Thoracic aorta (tissue), 2 donors: ENCODE results near the gene TPD52L1. TPM values are rescaled to one million over a fixed set of nuclear protein-coding genes. Genes with fewer than 3 reads are reported as not detected.

Experiments
- ATAC-seq: fragments of 150-250 bp; one replicate; pipeline ENCODE4 v1.8.0; 2017; ENCODE audit warnings: low read depth; ENCODE audit not compliant: insufficient number of reproducible peaks, low FRiP score
- DNase-seq: peaks from one replicate; pipeline ENCODE4 v3.0.0-alpha.2; 2020; ENCODE audit warnings: low spot score
- H3K27ac ChIP-seq, 2 donors: fragments of 200-600 bp; sonication (generic); 1 replicate in 1 of 2; 2 replicates in 1 of 2; pipeline ENCODE4 v1.5.1; 2016; ENCODE audit warnings: mild to moderate bottlenecking in 2 of 2, moderate library complexity in 2 of 2
- H3K27me3 ChIP-seq: fragments of 200-600 bp; sonication (generic); replicated peaks from 2 replicates; pipeline ENCODE4 v1.6.0; 2016; ENCODE audit warnings: mild to moderate bottlenecking; ENCODE audit not compliant: insufficient read depth
- H3K36me3 ChIP-seq: fragments of 200-600 bp; sonication (generic); one replicate; pipeline ENCODE4 v1.5.1; 2016
- H3K4me1 ChIP-seq, 2 donors: fragments of 200-600 bp; sonication (generic); 1 replicate in 1 of 2; 2 replicates in 1 of 2; pipeline versions ENCODE4 v1.5.1 to v1.6.0; 2016; ENCODE audit warnings: low read depth in 2 of 2, mild to moderate bottlenecking in 1 of 2; ENCODE audit not compliant: control insufficient read depth in 1 of 2
- H3K4me3 ChIP-seq: fragments of 200-600 bp; sonication (generic); 2 replicates; pipeline ENCODE4 v1.5.1; 2016; ENCODE audit warnings: mild to moderate bottlenecking
- H3K9me3 ChIP-seq: fragments of 200-600 bp; sonication (generic); 2 replicates; pipeline ENCODE4 v1.5.1; 2016
- total RNA-seq, 2 donors: library from RNA; depleted of rRNA; stranded (reverse); fragments of >200 nt; gene quantifications; one replicate each; pipeline versions ENCODE4 v1.1.0 to v1.2.3, GENCODE V29; 2016
- TF ChIP-seq, protein P1 (sequence below): fragments of 200-600 bp; sonication (generic); IDR thresholded peaks from one replicate; pipeline ENCODE4 v1.5.1; 2019; ENCODE audit warnings: antibody characterized with exemption

TPD52L1 gene
- total RNA-seq, 2 donors from 2014 or later, result 37.1 to 73.5 TPM

DNA sequence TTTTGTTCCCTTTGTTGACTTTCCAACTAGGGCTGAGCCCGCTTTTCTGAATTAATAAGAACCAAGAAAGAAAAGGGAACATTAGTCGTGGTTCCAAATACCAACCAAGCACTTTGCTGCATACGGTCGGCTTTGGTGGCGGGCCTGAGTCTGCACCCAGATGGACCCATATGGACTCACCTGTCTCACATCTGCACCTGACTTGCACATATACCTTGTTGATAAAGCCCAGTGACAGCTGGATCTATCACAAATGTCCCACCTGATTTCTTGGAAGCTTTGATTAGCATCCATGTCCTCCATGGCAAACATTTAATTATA is 39.0 kb downstream of the TPD52L1 start:
- H3K27me3 ChIP-seq, result no peaks in the 10 kb centered on the region
- H3K27ac ChIP-seq, result no peak overlapping the region
- ATAC-seq (no peak), DNase-seq (no peak)
- TF ChIP-seq, protein P1, sequence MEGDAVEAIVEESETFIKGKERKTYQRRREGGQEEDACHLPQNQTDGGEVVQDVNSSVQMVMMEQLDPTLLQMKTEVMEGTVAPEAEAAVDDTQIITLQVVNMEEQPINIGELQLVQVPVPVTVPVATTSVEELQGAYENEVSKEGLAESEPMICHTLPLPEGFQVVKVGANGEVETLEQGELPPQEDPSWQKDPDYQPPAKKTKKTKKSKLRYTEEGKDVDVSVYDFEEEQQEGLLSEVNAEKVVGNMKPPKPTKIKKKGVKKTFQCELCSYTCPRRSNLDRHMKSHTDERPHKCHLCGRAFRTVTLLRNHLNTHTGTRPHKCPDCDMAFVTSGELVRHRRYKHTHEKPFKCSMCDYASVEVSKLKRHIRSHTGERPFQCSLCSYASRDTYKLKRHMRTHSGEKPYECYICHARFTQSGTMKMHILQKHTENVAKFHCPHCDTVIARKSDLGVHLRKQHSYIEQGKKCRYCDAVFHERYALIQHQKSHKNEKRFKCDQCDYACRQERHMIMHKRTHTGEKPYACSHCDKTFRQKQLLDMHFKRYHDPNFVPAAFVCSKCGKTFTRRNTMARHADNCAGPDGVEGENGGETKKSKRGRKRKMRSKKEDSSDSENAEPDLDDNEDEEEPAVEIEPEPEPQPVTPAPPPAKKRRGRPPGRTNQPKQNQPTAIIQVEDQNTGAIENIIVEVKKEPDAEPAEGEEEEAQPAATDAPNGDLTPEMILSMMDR, result peak; percentile 3
- no peak overlapping the region for H3K4me3 ChIP-seq
- H3K36me3 ChIP-seq, result no peaks in the 10 kb centered on the region
- H3K4me1 ChIP-seq, result peaks cover 30 to 92% of the 10 kb centered on the region in 2 donors
- no peaks in the 10 kb centered on the region for H3K9me3 ChIP-seq

DNA sequence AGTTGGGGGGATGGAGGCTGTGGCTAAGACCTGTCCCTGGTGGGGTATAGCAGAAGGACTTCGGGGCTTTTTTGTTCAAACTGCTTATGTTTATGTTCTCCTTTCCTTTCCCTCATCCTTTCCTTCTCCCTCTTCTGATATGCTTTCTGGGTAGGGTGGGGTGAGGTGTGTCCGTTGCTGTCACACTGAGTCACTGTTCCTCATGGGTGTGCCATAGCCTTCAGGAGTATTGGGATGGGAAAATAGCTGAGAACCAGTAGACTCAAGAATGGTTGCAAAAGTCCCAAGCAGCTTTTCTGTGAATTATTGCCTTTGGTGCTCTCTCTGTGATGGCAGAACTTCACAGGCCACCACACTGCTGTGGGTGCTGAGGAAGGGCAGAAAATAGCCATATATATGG is 39.6 kb downstream of the TPD52L1 start:
- Histone ChIP-seq H3K4me1 (peaks cover 36 to 92% of the 10 kb centered on the region in 2 donors), H3K36me3 (no peaks in the 10 kb centered on the region), H3K4me3 (no peak overlapping the region), H3K27me3 (no peaks in the 10 kb centered on the region), H3K27ac (no peak overlapping the region), H3K9me3 (no peaks in the 10 kb centered on the region)
- TF ChIP-seq, protein P1, result no peak
- DNase-seq (no peak), ATAC-seq (no peak)

DNA sequence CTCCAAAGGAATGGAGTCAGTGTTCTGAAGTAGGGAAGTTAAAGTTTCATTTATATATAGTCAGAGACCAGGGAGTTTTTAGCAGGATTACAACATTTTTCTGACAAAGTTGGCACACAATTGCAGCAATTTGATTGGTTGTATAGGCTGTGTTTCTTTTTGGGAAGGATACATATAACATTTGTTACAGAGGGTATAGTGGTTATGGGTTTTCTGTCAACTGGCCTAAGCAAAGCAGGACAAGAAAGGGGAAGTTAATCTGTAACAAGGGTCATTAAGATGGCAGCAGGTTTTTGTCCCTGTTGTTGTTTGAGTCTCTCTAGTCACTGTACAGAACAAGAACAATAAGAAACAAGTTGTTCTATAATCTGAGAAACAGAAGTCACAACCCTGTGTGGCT is 41.4 kb downstream of the TPD52L1 start:
- Histone ChIP-seq H3K9me3 (no peaks in the 10 kb centered on the region), H3K4me3 (no peak overlapping the region), H3K27me3 (no peaks in the 10 kb centered on the region), H3K27ac (peak overlapping the region in 1 of 2 donors; percentile 80), H3K36me3 (no peaks in the 10 kb centered on the region), H3K4me1 (peaks cover 31 to 83% of the 10 kb centered on the region in 2 donors)
- ATAC-seq, result no peak
- TF ChIP-seq, protein P1, result no peak
- DNase-seq, result no peak

GRCh38 chr6:125195526-125195925 is 42.0 kb downstream of the TPD52L1 start:
- no peak overlapping the region for H3K4me3 ChIP-seq
- TF ChIP-seq, protein P1, result no peak
- no peak for DNase-seq
- no peaks in the 10 kb centered on the region for H3K27me3 ChIP-seq
- peak overlapping the region; percentile 13 to 80 for H3K27ac ChIP-seq
- ATAC-seq, result no peak
- H3K36me3 ChIP-seq, result no peaks in the 10 kb centered on the region
- H3K9me3 ChIP-seq, result no peaks in the 10 kb centered on the region
- H3K4me1 ChIP-seq, result peaks cover 31 to 88% of the 10 kb centered on the region in 2 donors

GRCh38 chr6:125196613-125197012 is 43.0 kb downstream of the TPD52L1 start:
- Histone ChIP-seq H3K27ac (peak overlapping the region; percentile 64 to 80), H3K4me3 (no peak overlapping the region), H3K27me3 (no peaks in the 10 kb centered on the region), H3K4me1 (peaks cover 36 to 88% of the 10 kb centered on the region in 2 donors), H3K9me3 (no peaks in the 10 kb centered on the region), H3K36me3 (no peaks in the 10 kb centered on the region)
- ATAC-seq, result no peak
- TF ChIP-seq, protein P1, result no peak
- DNase-seq, result no peak
